CD4-positive, alpha-beta memory T cell (primary cell): ENCODE results near the gene FOXP4. TPM values are rescaled to one million over a fixed set of nuclear protein-coding genes. Genes with fewer than 3 reads are reported as not detected.

Source experiments
- CTCF ChIA-PET: fragments of 350-600 bp; sonication (Branson Sonifier 250); formaldehyde crosslinking; loops from one replicate; lab custom pipeline; 2021; ENCODE audit warnings: inconsistent platforms; ENCODE audit not compliant: partially characterized antibody; lab: Charles Lee
- POLR2A ChIA-PET: fragments of 350-600 bp; sonication (Branson Sonifier 250); formaldehyde crosslinking; loops from one replicate; lab custom pipeline; 2021; ENCODE audit not compliant: partially characterized antibody; lab: Charles Lee
- DNase-seq, 5 donors: peaks; one replicate each; pipeline versions ENCODE4 v3.0.0 to v3.0.0-alpha.2; 2020 to 2022; ENCODE audit warnings: mixed read lengths in 1 of 5
- H3K27ac ChIP-seq: one replicate; pipeline ENCODE4 v1.7.0; 2013; ENCODE audit warnings: low read depth, low read length
- H3K27me3 ChIP-seq: 2 replicates; pipeline ENCODE4 v1.7.0; 2013; ENCODE audit warnings: mild to moderate bottlenecking, low read length, moderate library complexity; ENCODE audit not compliant: insufficient read depth
- H3K36me3 ChIP-seq: 2 replicates; pipeline ENCODE4 v1.7.0; 2013; ENCODE audit warnings: mild to moderate bottlenecking, low read length, moderate library complexity; ENCODE audit not compliant: insufficient read depth
- H3K4me1 ChIP-seq: 2 replicates; pipeline ENCODE4 v1.7.0; 2013; ENCODE audit warnings: mild to moderate bottlenecking, low read length, moderate library complexity; ENCODE audit not compliant: insufficient read depth
- H3K4me3 ChIP-seq, 2 donors: one replicate each; pipeline ENCODE4 v1.7.0; 2013; ENCODE audit warnings: low read length in 2 of 2, mild to moderate bottlenecking in 1 of 2
- H3K9me3 ChIP-seq, 2 donors: one replicate each; pipeline ENCODE4 v1.7.0; 2013; ENCODE audit warnings: low read length in 2 of 2, control low read depth in 1 of 2; ENCODE audit not compliant: control insufficient read depth in 1 of 2
- H3K27ac Mint-ChIP-seq, 7 donors: one replicate each; pipeline ENCODE4 v1.8.0; 2020 to 2021; ENCODE audit warnings: mixed read lengths in 7 of 7, mild to moderate bottlenecking in 6 of 7, inconsistent platforms in 3 of 7, moderate library complexity in 3 of 7
- H3K27me3 Mint-ChIP-seq, 2 donors: one replicate each; pipeline ENCODE4 v1.8.0; 2020 to 2021; ENCODE audit warnings: mixed read lengths in 2 of 2
- H3K36me3 Mint-ChIP-seq, 2 donors: one replicate each; pipeline ENCODE4 v1.8.0; 2020 to 2021; ENCODE audit warnings: mixed read lengths in 2 of 2, inconsistent platforms in 1 of 2, mild to moderate bottlenecking in 1 of 2
- H3K4me1 Mint-ChIP-seq, 4 donors: one replicate each; pipeline ENCODE4 v1.8.0; 2020 to 2021; ENCODE audit warnings: mixed read lengths in 4 of 4, mild to moderate bottlenecking in 1 of 4
- H3K4me3 Mint-ChIP-seq, 8 donors: one replicate each; pipeline ENCODE4 v1.8.0; 2020 to 2021; ENCODE audit warnings: mixed read lengths in 8 of 8, mild to moderate bottlenecking in 7 of 8, moderate library complexity in 6 of 8, inconsistent platforms in 3 of 8
- H3K9me3 Mint-ChIP-seq, 8 donors: one replicate each; pipeline ENCODE4 v1.8.0; 2020 to 2021; ENCODE audit warnings: mixed read lengths in 8 of 8, mild to moderate bottlenecking in 5 of 8, inconsistent platforms in 3 of 8, moderate library complexity in 1 of 8
- intact Hi-C: fragments of 100-400 bp; cut with micrococcal nuclease; formaldehyde crosslinking; loops from one replicate; pipeline ENCODE4 v1.15.1; 2023
- polyA plus RNA-seq, 2 donors: library from polyadenylated mRNA; unstranded; fragments of 300-500 nt; fragmentation: Illumina TruSeq; gene quantifications; one replicate each; pipeline ENCODE4 v1.2.3, GENCODE V29; 2021
- total RNA-seq, 2 experiments: library from RNA; stranded (reverse); gene quantifications; one replicate each; pipeline ENCODE4 v1.2.3, GENCODE V29; 2021

Gene FOXP4
- total and polyA plus RNA-seq, 4 experiments from 2014 or later: 0.08 to 7.8 (median 4.5) TPM

DNA sequence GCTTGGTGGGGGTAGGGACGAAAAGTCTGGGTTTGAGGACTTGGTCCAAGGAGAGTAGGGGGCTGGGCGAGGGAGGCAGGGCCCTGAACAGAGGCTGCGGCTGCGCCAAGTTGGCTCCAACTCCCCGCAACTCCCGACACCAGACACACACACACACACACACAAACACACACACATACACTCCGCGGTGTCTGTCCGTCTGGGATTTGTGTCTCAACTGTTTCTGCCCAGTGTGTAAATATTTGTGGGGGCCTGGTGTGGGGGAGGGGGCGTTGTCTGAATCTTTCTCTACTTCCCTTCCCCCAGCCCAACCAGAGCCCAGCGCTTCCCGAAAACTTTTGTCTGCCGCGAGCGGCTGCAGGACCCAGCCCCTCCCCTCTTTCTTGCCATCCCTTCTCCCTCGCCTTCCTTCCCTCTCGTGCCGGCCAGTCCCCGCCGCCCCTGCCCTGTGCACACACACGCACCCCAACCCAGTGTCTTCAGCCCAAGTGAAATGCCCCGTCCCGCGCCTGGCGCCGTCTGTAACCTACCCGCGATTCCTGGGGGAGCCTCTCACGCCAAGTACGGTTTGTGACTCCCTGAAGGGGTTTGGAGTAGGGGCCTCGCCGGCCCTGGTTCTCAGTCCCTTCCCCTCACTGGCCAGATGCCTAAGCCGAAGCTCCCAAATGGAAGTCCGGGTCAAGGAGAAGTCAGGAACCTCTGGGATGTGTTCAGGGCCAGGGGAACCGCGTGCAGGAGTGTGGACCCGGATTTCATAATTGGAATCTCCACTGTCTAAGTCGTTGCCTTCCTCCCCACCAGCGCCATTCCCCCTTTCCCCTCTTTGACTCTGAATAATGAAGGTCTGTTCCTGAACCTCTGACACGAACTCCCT, 93.0 kb downstream of the FOXP4 start:
- Histone ChIP-seq H3K36me3 (no peaks in the 10 kb centered on the region), H3K9me3 (no peaks in the 10 kb centered on the region), H3K4me3 (no peak overlapping the region), H3K27me3 (peaks cover 22% of the 10 kb centered on the region), H3K4me1 (peaks cover 8% of the 10 kb centered on the region), H3K27ac (no peak overlapping the region)
- Mint-ChIP-seq H3K36me3 (no peaks in the 10 kb centered on the region), H3K4me1 (peaks cover 0 to 12% (median 4%) of the 10 kb centered on the region in 4 donors), H3K27ac (no peak overlapping the region), H3K27me3 (peaks cover 33 to 47% of the 10 kb centered on the region in 2 donors), H3K4me3 (peak overlapping the region in 7 of 8 donors; percentile 13 to 71 (median 20)), H3K9me3 (no peaks in the 10 kb centered on the region)
- ChIA-PET CTCF (no interaction called here), POLR2A (no interaction called here)
- intact Hi-C loops: no loop called here
- DNase-seq: no peak

DNA sequence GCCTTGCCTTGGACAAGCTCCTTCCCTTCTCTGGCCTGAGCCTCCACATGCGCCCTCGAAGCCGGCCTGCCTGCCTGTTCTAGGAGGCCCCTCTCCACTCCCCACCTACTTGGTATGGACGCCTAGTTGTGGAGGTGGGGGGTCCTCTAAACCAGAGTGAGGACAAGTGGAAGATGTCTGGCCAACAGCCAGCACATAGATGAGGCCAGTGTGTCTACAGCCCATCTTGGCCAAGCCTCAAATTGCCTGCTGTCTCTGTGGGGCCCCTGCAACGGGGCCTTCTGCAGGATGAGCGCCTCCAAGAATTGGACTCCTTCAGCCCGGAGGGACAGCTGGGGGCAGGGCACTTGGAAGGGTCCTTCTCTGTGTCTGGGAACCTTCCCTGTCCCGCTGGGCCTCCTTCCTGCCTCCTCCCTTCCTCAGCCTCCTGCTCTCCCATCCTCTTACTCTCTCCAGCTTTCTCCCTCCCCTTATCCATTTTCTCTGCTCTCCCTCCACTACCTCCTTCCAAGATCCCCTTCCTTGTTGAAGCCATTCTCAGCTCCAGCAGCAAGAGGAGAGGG, 93.7 kb downstream of the FOXP4 start:
- ChIA-PET CTCF (no interaction called here), POLR2A (no interaction called here)
- Histone ChIP-seq H3K27me3 (peaks cover 22% of the 10 kb centered on the region), H3K4me3 (no peak overlapping the region), H3K27ac (no peak overlapping the region), H3K36me3 (no peaks in the 10 kb centered on the region), H3K9me3 (no peaks in the 10 kb centered on the region), H3K4me1 (peaks cover 8% of the 10 kb centered on the region)
- DNase-seq: no peak
- Mint-ChIP-seq H3K4me3 (peak overlapping the region in 4 of 8 donors; percentile 17 to 71 (median 44)), H3K27ac (no peak overlapping the region), H3K27me3 (peaks cover 31 to 49% of the 10 kb centered on the region in 2 donors), H3K36me3 (no peaks in the 10 kb centered on the region), H3K9me3 (no peaks in the 10 kb centered on the region), H3K4me1 (peaks cover 0 to 12% (median 4%) of the 10 kb centered on the region in 4 donors)
- intact Hi-C loops: no loop called here

DNA sequence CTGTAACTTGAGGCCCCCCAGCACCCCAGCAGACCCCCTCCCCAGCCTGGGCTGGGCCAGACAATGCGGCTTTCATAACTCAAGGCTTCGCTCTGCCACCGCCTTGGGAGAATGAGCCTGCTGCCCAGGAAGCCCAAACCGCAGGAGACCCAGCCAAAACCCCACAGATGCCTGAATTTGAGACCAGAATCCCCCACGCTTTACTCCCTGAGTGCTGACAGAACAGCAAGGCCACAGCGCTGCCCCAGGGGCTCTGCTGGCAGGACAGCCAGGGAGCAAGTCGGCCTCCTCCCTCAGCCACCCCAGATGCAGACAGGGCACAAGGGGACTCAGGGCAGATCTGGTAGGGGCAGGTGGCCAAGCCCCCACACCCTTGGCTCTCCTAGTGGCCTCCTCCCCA, 94.2 kb downstream of the FOXP4 start:
- ChIA-PET POLR2A (no interaction called here), CTCF (no interaction called here)
- Mint-ChIP-seq H3K9me3 (no peaks in the 10 kb centered on the region), H3K27ac (no peak overlapping the region), H3K27me3 (peaks cover 28 to 45% of the 10 kb centered on the region in 2 donors), H3K4me1 (peaks cover 0 to 12% (median 4%) of the 10 kb centered on the region in 4 donors), H3K4me3 (no peak overlapping the region), H3K36me3 (no peaks in the 10 kb centered on the region)
- Histone ChIP-seq H3K4me1 (peaks cover 8% of the 10 kb centered on the region), H3K9me3 (no peaks in the 10 kb centered on the region), H3K4me3 (no peak overlapping the region), H3K27me3 (peaks cover 22% of the 10 kb centered on the region), H3K27ac (no peak overlapping the region), H3K36me3 (no peaks in the 10 kb centered on the region)
- DNase-seq: no peak
- intact Hi-C loops: no loop called here

DNA sequence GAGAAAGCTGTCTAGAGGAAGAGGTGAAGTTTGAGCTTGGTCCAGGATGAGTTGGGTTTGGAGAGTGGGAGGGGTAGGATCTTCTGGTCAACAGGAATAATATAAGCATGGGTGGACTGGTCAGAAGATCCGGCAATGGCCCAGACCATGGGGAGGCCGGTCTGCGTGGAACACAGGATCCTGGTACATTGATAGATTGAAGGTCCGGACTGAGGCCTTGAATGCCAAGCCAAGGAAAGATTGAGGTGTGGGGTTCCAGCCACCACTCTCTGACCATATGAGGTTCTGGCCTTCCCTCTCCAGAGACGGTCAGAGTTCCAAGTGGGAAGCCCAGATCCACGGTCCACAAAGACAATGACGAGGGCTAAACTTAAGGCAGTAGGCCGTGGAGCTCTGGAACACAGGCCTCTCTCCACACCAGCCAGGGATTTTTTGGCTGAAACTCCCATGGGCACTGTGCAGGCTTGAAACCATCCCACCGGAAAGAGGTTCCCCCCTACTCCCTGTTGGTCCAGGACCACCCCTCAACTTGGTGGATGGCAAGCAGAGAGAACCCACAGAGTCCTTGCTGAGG, 95.3 kb downstream of the FOXP4 start:
- H3K27me3 ChIP-seq: peaks cover 21% of the 10 kb centered on the region

DNA sequence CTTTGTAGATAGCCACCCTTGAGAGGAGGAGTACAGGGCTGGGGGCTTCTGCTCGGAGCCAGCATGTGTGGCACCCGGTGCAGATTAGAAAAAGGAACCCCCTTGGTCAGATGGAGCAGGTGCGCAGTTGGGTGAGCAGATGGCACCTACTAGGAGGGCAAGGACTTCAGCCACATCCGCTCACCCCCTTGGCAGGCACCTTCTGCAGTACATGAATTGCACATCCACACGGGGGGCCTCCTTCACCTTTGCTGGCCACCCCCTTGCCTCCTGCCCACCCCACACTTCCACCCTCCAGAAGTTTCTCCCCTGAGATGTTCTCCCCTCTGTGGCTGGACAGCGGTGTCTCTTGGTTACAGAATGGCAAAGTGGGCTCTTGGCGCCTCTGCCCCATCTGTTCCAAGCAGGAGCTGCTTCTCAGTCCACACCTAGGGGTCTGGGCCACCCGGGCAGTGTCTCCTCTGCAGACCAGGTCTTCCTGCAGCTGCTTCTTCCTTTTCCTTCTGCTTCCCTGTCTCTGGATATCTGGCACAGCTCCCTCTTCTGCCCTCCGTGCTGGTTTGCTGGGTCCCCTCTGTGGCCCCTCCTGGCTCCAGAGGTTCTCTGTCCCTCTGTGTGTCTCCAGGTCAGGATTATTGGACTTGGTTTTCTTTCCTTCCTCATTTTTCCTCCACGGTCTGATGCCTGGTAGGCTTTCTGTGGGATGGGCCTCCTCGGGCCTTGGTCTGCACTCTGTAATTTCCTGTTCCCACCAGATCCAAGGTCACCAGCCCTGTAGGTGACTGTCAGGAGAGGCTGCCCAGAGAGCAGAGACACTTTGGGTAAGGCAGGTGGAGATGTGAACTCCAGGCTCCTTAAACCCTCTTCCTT, 96.1 kb downstream of the FOXP4 start:
- Histone ChIP-seq H3K36me3 (no peaks in the 10 kb centered on the region), H3K27ac (no peak overlapping the region), H3K27me3 (peaks cover 18% of the 10 kb centered on the region), H3K9me3 (no peaks in the 10 kb centered on the region), H3K4me3 (no peak overlapping the region), H3K4me1 (peaks cover 8% of the 10 kb centered on the region)
- intact Hi-C loops: no loop called here
- no peak for DNase-seq
- ChIA-PET CTCF (no interaction called here), POLR2A (no interaction called here)
- Mint-ChIP-seq H3K9me3 (no peaks in the 10 kb centered on the region), H3K27me3 (peaks cover 25 to 41% of the 10 kb centered on the region in 2 donors), H3K4me3 (peak overlapping the region in 1 of 8 donors; percentile 8), H3K27ac (no peak overlapping the region), H3K4me1 (peaks cover 0 to 12% (median 4%) of the 10 kb centered on the region in 4 donors), H3K36me3 (no peaks in the 10 kb centered on the region)

More for the DNA sequence above, 95.3 kb downstream of the FOXP4 start:
- Mint-ChIP-seq H3K4me1 (peaks cover 0 to 12% (median 4%) of the 10 kb centered on the region in 4 donors), H3K27me3 (peaks cover 27 to 44% of the 10 kb centered on the region in 2 donors), H3K4me3 (no peak overlapping the region), H3K9me3 (no peaks in the 10 kb centered on the region), H3K27ac (no peak overlapping the region), H3K36me3 (no peaks in the 10 kb centered on the region)
- Histone ChIP-seq H3K27ac (no peak overlapping the region), H3K9me3 (no peaks in the 10 kb centered on the region), H3K36me3 (no peaks in the 10 kb centered on the region), H3K4me3 (no peak overlapping the region), H3K4me1 (peaks cover 8% of the 10 kb centered on the region)
- ChIA-PET CTCF (no interaction called here), POLR2A (no interaction called here)
- DNase-seq: no peak
- intact Hi-C loops: no loop called here

DNA sequence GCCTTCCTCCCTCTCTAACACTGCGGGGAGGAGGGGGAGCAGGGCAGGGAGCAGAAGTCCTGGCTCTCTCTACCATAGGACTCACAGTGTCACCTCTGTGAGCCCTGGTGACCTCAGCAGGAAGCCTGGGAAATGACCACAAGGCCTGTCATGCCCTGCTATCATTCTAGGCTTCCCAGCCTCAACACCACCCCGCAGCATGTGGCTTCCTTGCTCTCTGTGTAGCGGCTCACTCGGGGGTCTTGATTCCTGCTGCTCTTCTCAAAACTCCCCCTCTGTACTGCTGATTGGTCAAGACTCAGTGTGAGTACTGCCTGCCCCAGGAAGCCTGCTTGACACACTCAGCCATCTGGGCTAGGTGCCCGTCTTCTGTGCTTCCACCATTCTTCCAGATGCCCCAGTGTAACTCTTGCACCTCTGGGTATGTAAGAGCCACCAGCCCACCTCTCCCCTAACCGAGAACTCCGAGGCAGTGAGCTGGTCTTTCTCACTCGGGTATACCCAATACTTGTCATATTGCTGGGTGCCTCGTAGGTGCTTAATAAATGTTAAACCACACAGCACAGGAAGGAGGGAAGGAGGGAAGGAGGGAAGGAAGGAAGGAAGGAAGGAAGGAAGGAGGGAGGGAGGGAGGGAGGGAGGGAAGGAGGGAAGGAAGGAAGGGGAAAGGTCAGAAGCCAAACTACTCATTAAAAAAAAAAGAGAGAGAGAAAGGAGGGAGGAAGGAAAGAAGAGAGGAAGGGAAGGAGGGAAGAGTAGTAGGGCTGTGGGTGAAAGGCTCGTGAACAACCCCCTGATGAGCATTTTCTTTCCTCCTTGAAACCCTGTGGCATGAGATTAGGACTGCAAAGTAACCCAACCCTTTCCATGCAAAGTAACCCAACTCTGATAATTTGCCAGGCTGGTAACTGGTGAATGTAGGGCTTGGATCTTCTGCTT, 97.0 kb downstream of the FOXP4 start:
- no peak for DNase-seq

More for the DNA sequence above, 97.0 kb downstream of the FOXP4 start:
- ChIA-PET CTCF (no interaction called here), POLR2A (no interaction called here)
- intact Hi-C loops: no loop called here
- Histone ChIP-seq H3K27me3 (peaks cover 13% of the 10 kb centered on the region), H3K36me3 (no peaks in the 10 kb centered on the region), H3K27ac (no peak overlapping the region), H3K4me1 (no peaks in the 10 kb centered on the region), H3K4me3 (no peak overlapping the region), H3K9me3 (no peaks in the 10 kb centered on the region)
- H3K4me3 Mint-ChIP-seq: no peak overlapping the region
- peaks cover 0 to 8% (median 0%) of the 10 kb centered on the region in 4 donors for H3K4me1 Mint-ChIP-seq
- peaks cover 19 to 39% of the 10 kb centered on the region in 2 donors for H3K27me3 Mint-ChIP-seq
- H3K36me3 Mint-ChIP-seq: no peaks in the 10 kb centered on the region
- H3K27ac Mint-ChIP-seq: peak overlapping the region in 1 of 7 donors; percentile 42
- no peaks in the 10 kb centered on the region for H3K9me3 Mint-ChIP-seq
